Sigmoid colon (tissue), 4 donors: Measurements from ENCODE around the gene KCNAB1.

ENCODE experiments used
- POLR2A ChIP-seq, 2 donors: fragments of 450-650 bp; IDR thresholded peaks; one replicate each; pipeline ENCODE4 v1.6.1; 2016; ENCODE audit warnings: antibody characterized with exemption in 2 of 2, mild to moderate bottlenecking in 2 of 2, moderate library complexity in 2 of 2
- POLR2AphosphoS5 ChIP-seq, 4 donors: sonication (generic); formaldehyde crosslinking; IDR thresholded peaks; one replicate each; pipeline ENCODE4 v1.6.1; 2017; ENCODE audit warnings: antibody characterized with exemption in 4 of 4
- TF ChIP-seq, protein P1 (sequence below), 4 experiments: fragments of 450-650 bp in 3 of 4; fragments of 200-600 bp in 1 of 4; IDR thresholded peaks; one replicate each; pipeline ENCODE4 v1.5.1; 2016 to 2019; ENCODE audit warnings: antibody characterized with exemption in 4 of 4, mild to moderate bottlenecking in 3 of 4, moderate library complexity in 2 of 4

GRCh38 chr3:156431334-156432124 is 311.2 kb downstream of the KCNAB1 start:
- TF ChIP-seq POLR2A (IDR thresholded peaks at IDR 0.05) (no peak), POLR2AphosphoS5 (IDR thresholded peaks at IDR 0.05) (no peak)
- TF ChIP-seq, protein P1, sequence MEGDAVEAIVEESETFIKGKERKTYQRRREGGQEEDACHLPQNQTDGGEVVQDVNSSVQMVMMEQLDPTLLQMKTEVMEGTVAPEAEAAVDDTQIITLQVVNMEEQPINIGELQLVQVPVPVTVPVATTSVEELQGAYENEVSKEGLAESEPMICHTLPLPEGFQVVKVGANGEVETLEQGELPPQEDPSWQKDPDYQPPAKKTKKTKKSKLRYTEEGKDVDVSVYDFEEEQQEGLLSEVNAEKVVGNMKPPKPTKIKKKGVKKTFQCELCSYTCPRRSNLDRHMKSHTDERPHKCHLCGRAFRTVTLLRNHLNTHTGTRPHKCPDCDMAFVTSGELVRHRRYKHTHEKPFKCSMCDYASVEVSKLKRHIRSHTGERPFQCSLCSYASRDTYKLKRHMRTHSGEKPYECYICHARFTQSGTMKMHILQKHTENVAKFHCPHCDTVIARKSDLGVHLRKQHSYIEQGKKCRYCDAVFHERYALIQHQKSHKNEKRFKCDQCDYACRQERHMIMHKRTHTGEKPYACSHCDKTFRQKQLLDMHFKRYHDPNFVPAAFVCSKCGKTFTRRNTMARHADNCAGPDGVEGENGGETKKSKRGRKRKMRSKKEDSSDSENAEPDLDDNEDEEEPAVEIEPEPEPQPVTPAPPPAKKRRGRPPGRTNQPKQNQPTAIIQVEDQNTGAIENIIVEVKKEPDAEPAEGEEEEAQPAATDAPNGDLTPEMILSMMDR (IDR thresholded peaks at IDR 0.05): no peak
